HepG2 (cell line): ENCODE data around the gene MSI2. TPM values are rescaled to one million over a fixed set of nuclear protein-coding genes. Genes with fewer than 3 reads are reported as not detected.

Experiments used
- DNMT1 ChIP-seq: sonication (generic); formaldehyde crosslinking; IDR thresholded peaks from 2 replicates; pipeline ENCODE4 v1.5.1; 2020; ENCODE audit warnings: mild to moderate bottlenecking, missing genetic modification reagents
- HOXA9 ChIP-seq: sonication (generic); formaldehyde crosslinking; IDR thresholded peaks from 2 replicates; pipeline ENCODE4 v1.8.1; 2022; ENCODE audit warnings: missing genetic modification reagents, mild to moderate bottlenecking, moderate library complexity, borderline replicate concordance
- KDM3A ChIP-seq: IDR thresholded peaks from 2 replicates; pipeline ENCODE4 v1.6.1; 2018; ENCODE audit warnings: low read depth, missing compliant biosample characterization
- MZF1 ChIP-seq: sonication (generic); formaldehyde crosslinking; IDR thresholded peaks from 2 replicates; pipeline ENCODE4 v1.8.1; 2023; ENCODE audit warnings: mild to moderate bottlenecking, missing genetic modification reagents, borderline replicate concordance
- NFIB ChIP-seq: sonication (generic); formaldehyde crosslinking; IDR thresholded peaks from 2 replicates; pipeline ENCODE4 v1.9.0; 2021; ENCODE audit warnings: missing genetic modification reagents, mild to moderate bottlenecking, borderline replicate concordance
- YEATS2 ChIP-seq: sonication (generic); formaldehyde crosslinking; IDR thresholded peaks from 2 replicates; pipeline ENCODE4 v1.4.0; 2020; ENCODE audit warnings: missing genetic modification reagents, borderline replicate concordance
- ZC3H13 ChIP-seq: sonication (generic); formaldehyde crosslinking; IDR thresholded peaks from 2 replicates; pipeline ENCODE4 v1.8.1; 2023; ENCODE audit warnings: mild to moderate bottlenecking, missing genetic modification reagents, moderate library complexity
- ZFP82 ChIP-seq: sonication (generic); formaldehyde crosslinking; IDR thresholded peaks from 2 replicates; pipeline ENCODE4 v1.5.1; 2020; ENCODE audit warnings: mild to moderate bottlenecking, missing genetic modification reagents, borderline replicate concordance
- ZMAT3 ChIP-seq: sonication (generic); formaldehyde crosslinking; conservative IDR thresholded peaks from 2 replicates; pipeline ENCODE4 v1.7.0; 2021; ENCODE audit warnings: missing genetic modification reagents
- ZNF44 ChIP-seq: sonication (generic); formaldehyde crosslinking; IDR thresholded peaks from 2 replicates; pipeline ENCODE4 v1.5.1; 2020; ENCODE audit warnings: mild to moderate bottlenecking, missing genetic modification reagents
- ZNF484 ChIP-seq: sonication (generic); formaldehyde crosslinking; IDR thresholded peaks from 2 replicates; pipeline ENCODE4 v1.5.1; 2020; ENCODE audit warnings: mild to moderate bottlenecking, low read depth, missing genetic modification reagents, borderline replicate concordance
- ZNF607 ChIP-seq: sonication (generic); formaldehyde crosslinking; IDR thresholded peaks from 2 replicates; pipeline ENCODE4 v1.5.1; 2020; ENCODE audit warnings: missing genetic modification reagents, mild to moderate bottlenecking, borderline replicate concordance
- ZNF660 ChIP-seq: sonication (generic); formaldehyde crosslinking; IDR thresholded peaks from 2 replicates; pipeline ENCODE4 v1.5.1; 2020; ENCODE audit warnings: mild to moderate bottlenecking, low read depth, missing genetic modification reagents, borderline replicate concordance
- polyA plus RNA-seq, 8 experiments: library from polyadenylated mRNA; depleted of rRNA in 3 of 8; stranded (reverse) in 7 of 8; unstranded in 1 of 8; fragments of >200 nt; fragmentation: Illumina TruSeq in 4 of 8; extraction: Trizol in 4 of 8; gene quantifications; 2 replicates each; pipeline versions ENCODE4 v1.2.1 to v1.2.3, GENCODE V29; 2011 to 2016; ENCODE audit warnings: low read depth in 4 of 8, missing spikeins in 1 of 8, mixed read lengths in 1 of 8; ENCODE audit not compliant: insufficient read depth in 1 of 8
- total RNA-seq, 5 experiments: library from RNA; depleted of rRNA; stranded (reverse); fragments of >200 nt; fragmentation: Illumina TruSeq; extraction: Trizol; gene quantifications; 2 replicates each; pipeline ENCODE4 v1.2.3, GENCODE V29; 2016; ENCODE audit warnings: low read depth in 1 of 5
- TF ChIP-seq, protein P1 (sequence below): sonication (generic); formaldehyde crosslinking; IDR thresholded peaks from 2 replicates; pipeline ENCODE4 v1.5.0; 2020; ENCODE audit warnings: missing genetic modification reagents
- TF ChIP-seq, protein P2 (sequence below): sonication (generic); formaldehyde crosslinking; IDR thresholded peaks from 2 replicates; pipeline ENCODE4 v1.5.1; 2020; ENCODE audit warnings: missing genetic modification reagents, mild to moderate bottlenecking, borderline replicate concordance
- TF ChIP-seq, protein P3 (sequence below), 2 experiments: fragments of 450-650 bp in 1 of 2; sonication (generic) in 1 of 2; formaldehyde crosslinking in 1 of 2; IDR thresholded peaks; 2 replicates each; pipeline versions ENCODE4 v1.6.1 to v1.8.0; 2016 to 2022; ENCODE audit warnings: antibody characterized with exemption in 1 of 2, mild to moderate bottlenecking in 1 of 2, missing genetic modification reagents in 1 of 2

Gene MSI2
- total and polyA plus RNA-seq, 2 of the 13 experiments (the other 11 are each of a cell fraction or from before 2014, with no cell fraction given): 77.5 to 78.4 TPM

DNA sequence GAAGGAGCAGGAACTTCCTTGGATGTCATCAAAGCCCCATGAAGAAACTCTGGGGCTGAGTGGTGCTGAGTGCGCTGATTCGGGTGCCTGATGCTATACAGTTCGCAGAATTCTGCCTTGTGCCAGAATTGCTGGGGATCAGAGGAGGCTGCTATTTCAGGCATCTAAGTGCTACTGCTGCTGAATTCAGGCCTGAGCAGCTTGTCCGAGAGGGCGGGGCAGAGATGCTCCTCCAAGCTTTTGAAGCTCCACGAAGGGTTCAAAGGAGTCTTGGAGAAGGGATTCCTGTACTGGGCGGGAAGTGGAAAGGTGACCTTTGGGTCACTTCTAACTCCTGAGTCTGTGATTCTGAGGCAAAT, 260.9 kb downstream of the MSI2 start (continued):
- TF ChIP-seq, protein P1, sequence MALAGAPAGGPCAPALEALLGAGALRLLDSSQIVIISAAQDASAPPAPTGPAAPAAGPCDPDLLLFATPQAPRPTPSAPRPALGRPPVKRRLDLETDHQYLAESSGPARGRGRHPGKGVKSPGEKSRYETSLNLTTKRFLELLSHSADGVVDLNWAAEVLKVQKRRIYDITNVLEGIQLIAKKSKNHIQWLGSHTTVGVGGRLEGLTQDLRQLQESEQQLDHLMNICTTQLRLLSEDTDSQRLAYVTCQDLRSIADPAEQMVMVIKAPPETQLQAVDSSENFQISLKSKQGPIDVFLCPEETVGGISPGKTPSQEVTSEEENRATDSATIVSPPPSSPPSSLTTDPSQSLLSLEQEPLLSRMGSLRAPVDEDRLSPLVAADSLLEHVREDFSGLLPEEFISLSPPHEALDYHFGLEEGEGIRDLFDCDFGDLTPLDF: no peak
- TF ChIP-seq ZC3H13 (CRISPR knock-in tag) (no peak), ZFP82 (CRISPR knock-in tag) (peak; percentile 60; the same call in 1 of the 2 replicates), ZNF44 (CRISPR knock-in tag) (no peak), ZMAT3 (CRISPR knock-in tag) (peak; percentile 63; the same call in 1 of the 2 replicates), ZNF484 (CRISPR knock-in tag) (no peak), ZNF660 (CRISPR knock-in tag) (no peak), NFIB (no peak), MZF1 (CRISPR knock-in tag) (no peak), KDM3A (CRISPR knock-in tag) (no peak), HOXA9 (CRISPR knock-in tag) (0 out of 2 replicates have a peak, but pooled peaks have one; percentile 24), YEATS2 (CRISPR knock-in tag) (no peak), DNMT1 (CRISPR knock-in tag) (no peak), ZNF607 (0 out of 2 replicates have a peak, but pooled peaks have one; percentile 37)
- TF ChIP-seq, protein P2, sequence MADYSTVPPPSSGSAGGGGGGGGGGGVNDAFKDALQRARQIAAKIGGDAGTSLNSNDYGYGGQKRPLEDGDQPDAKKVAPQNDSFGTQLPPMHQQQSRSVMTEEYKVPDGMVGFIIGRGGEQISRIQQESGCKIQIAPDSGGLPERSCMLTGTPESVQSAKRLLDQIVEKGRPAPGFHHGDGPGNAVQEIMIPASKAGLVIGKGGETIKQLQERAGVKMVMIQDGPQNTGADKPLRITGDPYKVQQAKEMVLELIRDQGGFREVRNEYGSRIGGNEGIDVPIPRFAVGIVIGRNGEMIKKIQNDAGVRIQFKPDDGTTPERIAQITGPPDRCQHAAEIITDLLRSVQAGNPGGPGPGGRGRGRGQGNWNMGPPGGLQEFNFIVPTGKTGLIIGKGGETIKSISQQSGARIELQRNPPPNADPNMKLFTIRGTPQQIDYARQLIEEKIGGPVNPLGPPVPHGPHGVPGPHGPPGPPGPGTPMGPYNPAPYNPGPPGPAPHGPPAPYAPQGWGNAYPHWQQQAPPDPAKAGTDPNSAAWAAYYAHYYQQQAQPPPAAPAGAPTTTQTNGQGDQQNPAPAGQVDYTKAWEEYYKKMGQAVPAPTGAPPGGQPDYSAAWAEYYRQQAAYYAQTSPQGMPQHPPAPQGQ (CRISPR knock-in tag): no peak
- TF ChIP-seq, protein P3, sequence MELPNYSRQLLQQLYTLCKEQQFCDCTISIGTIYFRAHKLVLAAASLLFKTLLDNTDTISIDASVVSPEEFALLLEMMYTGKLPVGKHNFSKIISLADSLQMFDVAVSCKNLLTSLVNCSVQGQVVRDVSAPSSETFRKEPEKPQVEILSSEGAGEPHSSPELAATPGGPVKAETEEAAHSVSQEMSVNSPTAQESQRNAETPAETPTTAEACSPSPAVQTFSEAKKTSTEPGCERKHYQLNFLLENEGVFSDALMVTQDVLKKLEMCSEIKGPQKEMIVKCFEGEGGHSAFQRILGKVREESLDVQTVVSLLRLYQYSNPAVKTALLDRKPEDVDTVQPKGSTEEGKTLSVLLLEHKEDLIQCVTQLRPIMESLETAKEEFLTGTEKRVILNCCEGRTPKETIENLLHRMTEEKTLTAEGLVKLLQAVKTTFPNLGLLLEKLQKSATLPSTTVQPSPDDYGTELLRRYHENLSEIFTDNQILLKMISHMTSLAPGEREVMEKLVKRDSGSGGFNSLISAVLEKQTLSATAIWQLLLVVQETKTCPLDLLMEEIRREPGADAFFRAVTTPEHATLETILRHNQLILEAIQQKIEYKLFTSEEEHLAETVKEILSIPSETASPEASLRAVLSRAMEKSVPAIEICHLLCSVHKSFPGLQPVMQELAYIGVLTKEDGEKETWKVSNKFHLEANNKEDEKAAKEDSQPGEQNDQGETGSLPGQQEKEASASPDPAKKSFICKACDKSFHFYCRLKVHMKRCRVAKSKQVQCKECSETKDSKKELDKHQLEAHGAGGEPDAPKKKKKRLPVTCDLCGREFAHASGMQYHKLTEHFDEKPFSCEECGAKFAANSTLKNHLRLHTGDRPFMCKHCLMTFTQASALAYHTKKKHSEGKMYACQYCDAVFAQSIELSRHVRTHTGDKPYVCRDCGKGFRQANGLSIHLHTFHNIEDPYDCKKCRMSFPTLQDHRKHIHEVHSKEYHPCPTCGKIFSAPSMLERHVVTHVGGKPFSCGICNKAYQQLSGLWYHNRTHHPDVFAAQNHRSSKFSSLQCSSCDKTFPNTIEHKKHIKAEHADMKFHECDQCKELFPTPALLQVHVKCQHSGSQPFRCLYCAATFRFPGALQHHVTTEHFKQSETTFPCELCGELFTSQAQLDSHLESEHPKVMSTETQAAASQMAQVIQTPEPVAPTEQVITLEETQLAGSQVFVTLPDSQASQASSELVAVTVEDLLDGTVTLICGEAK (IDR thresholded peaks at IDR 0.05): no peak
- TF ChIP-seq, protein P3 (CRISPR knock-in tag; IDR thresholded peaks at IDR 0.05): no peak
- TF ChIP-seq, all 625 proteins: peak for 17
